Upper lobe of right lung (tissue), 1 donor: ENCODE measurements around the gene MAGIX. TPM values are rescaled to one million over a fixed set of nuclear protein-coding genes. Genes with fewer than 3 reads are reported as not detected.

Source experiments
- ATAC-seq: fragments of 200-7000 bp; cut with Tn5 transposase; one replicate; pipeline ENCODE4 v1.9.1; 2020; ENCODE audit warnings: mild to moderate bottlenecking, moderate library complexity
- DNase-seq: peaks from one replicate; pipeline ENCODE4 v3.0.0-alpha.2; 2020
- H3K27ac ChIP-seq: fragments of 200-600 bp; one replicate; pipeline ENCODE4 v1.8.0; 2022
- H3K27me3 ChIP-seq: fragments of 200-600 bp; one replicate; pipeline ENCODE4 v1.8.0; 2022; ENCODE audit warnings: mild to moderate bottlenecking
- H3K36me3 ChIP-seq: fragments of 200-600 bp; one replicate; pipeline ENCODE4 v1.8.0; 2022
- H3K4me1 ChIP-seq: fragments of 200-600 bp; one replicate; pipeline ENCODE4 v1.8.0; 2022
- H3K4me3 ChIP-seq: fragments of 200-600 bp; one replicate; pipeline ENCODE4 v1.8.0; 2022; ENCODE audit warnings: mild to moderate bottlenecking
- H3K9me3 ChIP-seq: fragments of 200-600 bp; one replicate; pipeline ENCODE4 v1.8.0; 2022
- CTCF ChIP-seq: fragments of 200-600 bp; IDR thresholded peaks from one replicate; pipeline ENCODE4 v1.8.0; 2022; ENCODE audit warnings: antibody characterized with exemption
- intact Hi-C: fragments of 100-400 bp; cut with DNase I; formaldehyde crosslinking; loops from one replicate; pipeline ENCODE4 v1.11.0; 2022
- total RNA-seq: library from RNA; stranded (reverse); fragmentation: NEBNext Ultra II Directional; extraction: Animal tissue kit (Norgen Biotek cat#: 25700); gene quantifications from one replicate; pipeline ENCODE4 v1.2.1, GENCODE V29; 2021
- donor health status: DM: no; HTN: yes; CAD: no; lungs with severe emphysema.

MAGIX gene
- total RNA-seq, 1 donor from 2014 or later, result 7.1 TPM

- no peak for TF ChIP-seq CTCF
- no peaks in the 10 kb centered on the region for H3K9me3 ChIP-seq
- H3K4me1 ChIP-seq, result no peaks in the 10 kb centered on the region
- no peaks in the 10 kb centered on the region for H3K36me3 ChIP-seq
- no peak overlapping the region for H3K4me3 ChIP-seq
- intact Hi-C loops, result no loop called here
- DNase-seq, result no peak
- H3K27ac ChIP-seq, result no peak overlapping the region
- no peak for ATAC-seq
- no peaks in the 10 kb centered on the region for H3K27me3 ChIP-seq
These were observed 51.9 kb downstream of the MAGIX start for GRCh38 chrX:49214416-49214815.

GRCh38 chrX:49214996-49215526 lies 52.5 kb downstream of the MAGIX start:
- no peak for TF ChIP-seq CTCF

More at GRCh38 chrX:49214996-49215526, 52.5 kb downstream of the MAGIX start:
- Histone ChIP-seq H3K27me3 (no peaks in the 10 kb centered on the region), H3K4me1 (no peaks in the 10 kb centered on the region), H3K27ac (no peak overlapping the region), H3K9me3 (no peaks in the 10 kb centered on the region), H3K36me3 (no peaks in the 10 kb centered on the region), H3K4me3 (no peak overlapping the region)
- DNase-seq (no peak), ATAC-seq (no peak)
- intact Hi-C loops, result no loop called here

Other genes with a start within 250 kb of the MAGIX start
- gene PIM2, start 243.7 kb upstream of the MAGIX start, total RNA-seq, result 14.4 TPM
- 42.6 TPM for gene OTUD5, start 205.2 kb upstream of the MAGIX start, total RNA-seq
- gene KCND1, start 190.9 kb upstream of the MAGIX start, total RNA-seq, result 1.2 TPM
- gene GRIPAP1, start 160.5 kb upstream of the MAGIX start, total RNA-seq, result 52.8 TPM
- gene TFE3, start 119.4 kb upstream of the MAGIX start, total RNA-seq, result 62.4 TPM
- 10.8 TPM for gene CCDC120, start 103.8 kb upstream of the MAGIX start, total RNA-seq
- 17.3 TPM for gene PRAF2, start 88.8 kb upstream of the MAGIX start, total RNA-seq
- 63.2 TPM for gene WDR45, start 82.9 kb upstream of the MAGIX start, total RNA-seq
- gene GPKOW, start 39.0 kb upstream of the MAGIX start, total RNA-seq, result 19.3 TPM
- gene PLP2, start 9.1 kb downstream of the MAGIX start, total RNA-seq, result 90.9 TPM
- gene PRICKLE3, start 23.6 kb downstream of the MAGIX start, total RNA-seq, result 16.4 TPM
- gene SYP, start 37.4 kb downstream of the MAGIX start, total RNA-seq, result 3.5 TPM
- 1.4 TPM for gene CACNA1F, start 70.6 kb downstream of the MAGIX start, total RNA-seq
- gene CCDC22, start 72.7 kb downstream of the MAGIX start, total RNA-seq, result 17.4 TPM
- gene FOXP3, start 102.0 kb downstream of the MAGIX start, total RNA-seq, result 0.35 TPM
- gene PPP1R3F, start 107.0 kb downstream of the MAGIX start, total RNA-seq, result 6.0 TPM
- gene GAGE10, start 140.9 kb downstream of the MAGIX start, total RNA-seq, result not detected
- not detected for gene GAGE12J, start 159.3 kb downstream of the MAGIX start, total RNA-seq
- gene GAGE13, start 168.8 kb downstream of the MAGIX start, total RNA-seq, result not detected